Thyroid gland (tissue), 4 donors: ENCODE results near the gene DIP2C.

ENCODE experiments used
- CTCF ChIP-seq, 6 experiments: fragments of 200-600 bp in 3 of 6; fragments of 450-650 bp in 3 of 6; sonication (generic) in 3 of 6; IDR thresholded peaks; one replicate each; pipeline ENCODE4 v1.5.1; 2016 to 2019; ENCODE audit warnings: antibody characterized with exemption in 6 of 6, mild to moderate bottlenecking in 2 of 6, inconsistent platforms in 1 of 6, moderate library complexity in 1 of 6
- POLR2A ChIP-seq, 2 donors: fragments of 450-650 bp; IDR thresholded peaks; one replicate each; pipeline ENCODE4 v1.6.1; 2017; ENCODE audit warnings: antibody characterized with exemption in 2 of 2, mild to moderate bottlenecking in 2 of 2, moderate library complexity in 1 of 2

GRCh38 chr10:554182-554848 is 135.2 kb downstream of the DIP2C start:
- no peak for TF ChIP-seq CTCF (IDR thresholded peaks at IDR 0.05)
- no peak for TF ChIP-seq POLR2A (IDR thresholded peaks at IDR 0.05)
